22Rv1 (cell line): ENCODE results near the gene SLC35D3.
"Not testable (repeated sequence)": the region's sequence is repeated elsewhere in the genome, so short reads cannot be mapped to it uniquely, and the experiment has no call there.

Experiments
- ZFX ChIP-seq: fragments of 450-650 bp; IDR thresholded peaks from 2 replicates; pipeline ENCODE4 v1.6.1; 2017; ENCODE audit warnings: antibody characterized with exemption, borderline replicate concordance
- TF ChIP-seq, protein P1 (sequence below): fragments of 450-650 bp; IDR thresholded peaks from 2 replicates; pipeline ENCODE4 v1.5.1; 2017; ENCODE audit warnings: mild to moderate bottlenecking

DNA sequence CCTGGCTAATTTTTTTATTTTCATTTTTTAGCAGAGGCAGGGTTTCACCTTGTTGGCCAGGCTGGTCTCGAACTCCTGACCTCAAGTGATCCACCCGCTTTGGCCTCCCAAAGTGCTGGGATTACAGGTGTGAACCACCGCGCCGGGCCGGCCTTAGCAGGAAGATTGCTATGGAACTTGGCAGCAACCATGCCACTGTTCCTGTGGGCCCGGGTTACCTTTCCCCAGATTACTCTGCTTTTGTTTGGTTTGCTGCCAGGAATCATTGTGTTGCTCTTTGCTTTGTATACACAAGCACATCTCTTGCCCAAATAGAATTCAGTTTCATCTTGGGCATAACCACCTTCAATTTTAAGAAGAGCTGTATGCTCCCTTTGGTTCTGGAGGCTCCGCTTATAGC lies 51.7 kb downstream of the SLC35D3 start:
- TF ChIP-seq, protein P1, sequence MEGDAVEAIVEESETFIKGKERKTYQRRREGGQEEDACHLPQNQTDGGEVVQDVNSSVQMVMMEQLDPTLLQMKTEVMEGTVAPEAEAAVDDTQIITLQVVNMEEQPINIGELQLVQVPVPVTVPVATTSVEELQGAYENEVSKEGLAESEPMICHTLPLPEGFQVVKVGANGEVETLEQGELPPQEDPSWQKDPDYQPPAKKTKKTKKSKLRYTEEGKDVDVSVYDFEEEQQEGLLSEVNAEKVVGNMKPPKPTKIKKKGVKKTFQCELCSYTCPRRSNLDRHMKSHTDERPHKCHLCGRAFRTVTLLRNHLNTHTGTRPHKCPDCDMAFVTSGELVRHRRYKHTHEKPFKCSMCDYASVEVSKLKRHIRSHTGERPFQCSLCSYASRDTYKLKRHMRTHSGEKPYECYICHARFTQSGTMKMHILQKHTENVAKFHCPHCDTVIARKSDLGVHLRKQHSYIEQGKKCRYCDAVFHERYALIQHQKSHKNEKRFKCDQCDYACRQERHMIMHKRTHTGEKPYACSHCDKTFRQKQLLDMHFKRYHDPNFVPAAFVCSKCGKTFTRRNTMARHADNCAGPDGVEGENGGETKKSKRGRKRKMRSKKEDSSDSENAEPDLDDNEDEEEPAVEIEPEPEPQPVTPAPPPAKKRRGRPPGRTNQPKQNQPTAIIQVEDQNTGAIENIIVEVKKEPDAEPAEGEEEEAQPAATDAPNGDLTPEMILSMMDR: not testable (repeated sequence)
- not testable (repeated sequence) for TF ChIP-seq ZFX
